ENCODE results near the gene PDGFD. TPM values are rescaled to one million over a fixed set of nuclear protein-coding genes. Genes with fewer than 3 reads are reported as not detected.

Gene PDGFD
- total RNA-seq, 1 experiment from 2014 or later: 1.7 TPM

DNA sequence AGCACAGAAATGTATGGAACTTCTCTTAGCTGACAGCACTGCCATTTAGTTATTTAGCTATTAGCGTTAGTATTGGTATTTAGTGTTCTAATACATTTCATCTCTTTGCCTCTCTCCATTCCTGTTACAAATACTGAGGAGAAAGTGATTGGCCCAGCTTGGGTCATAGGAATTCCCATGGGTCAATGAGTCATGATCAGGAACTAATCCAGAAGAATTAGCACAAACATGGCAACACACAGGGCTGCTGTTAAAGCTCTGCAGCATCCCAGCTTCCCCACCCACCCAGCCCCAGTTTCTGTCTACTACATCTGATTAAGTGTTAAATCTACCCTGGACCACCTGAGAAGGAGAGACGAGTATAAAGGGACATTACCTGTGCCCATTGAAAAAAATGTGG, 36.1 kb downstream of the PDGFD start:
- Histone ChIP-seq H2BK12ac (ENCODE audit: insufficient read length, low read depth, low read length) (no peak overlapping the region), H3K4me2 (ENCODE audit: insufficient read depth, insufficient read length, low read length) (no peak overlapping the region), H3K56ac (ENCODE audit: insufficient read length, low read depth, low read length) (no peak overlapping the region), H3K14ac (ENCODE audit: insufficient read depth, low read length) (no peak overlapping the region), H3T11ph (ENCODE audit: low read length) (no peak overlapping the region), H3K4me1 (ENCODE audit: insufficient read depth, low read length) (peaks cover 2% of the 10 kb centered on the region; the same call in 1 of the 2 replicates), H3K4ac (ENCODE audit: low read depth, low read length) (no peak overlapping the region), H3K9ac (ENCODE audit: extremely low read depth, insufficient read length, low read length) (no peak overlapping the region), H2BK20ac (ENCODE audit: low read depth, low read length, poor library complexity, severe bottlenecking) (no peak overlapping the region), H3K27ac (ENCODE audit: insufficient read length, low read depth, low read length) (no peak overlapping the region), H2BK5ac (ENCODE audit: insufficient read length, low read length) (no peak overlapping the region), H3K23me2 (ENCODE audit: insufficient read length, low read depth, low read length, poor library complexity, severe bottlenecking) (no peaks in the 10 kb centered on the region), H3K9me3 (ENCODE audit: control insufficient read depth, low read depth, low read length) (no peaks in the 10 kb centered on the region), H2BK120ac (ENCODE audit: low read depth, low read length, poor library complexity, severe bottlenecking) (no peak overlapping the region), H4K8ac (replicated peaks; ENCODE audit: insufficient read length, low read depth, low read length) (no peak overlapping the region), H2BK15ac (ENCODE audit: low read depth, low read length) (no peak overlapping the region), H4K91ac (ENCODE audit: insufficient read length, low read depth, low read length) (no peak overlapping the region), H4K5ac (ENCODE audit: insufficient read length, low read depth, low read length) (no peak overlapping the region), H4K20me1 (ENCODE audit: control insufficient read depth, insufficient read depth, insufficient read length) (no peaks in the 10 kb centered on the region), H2AK5ac (ENCODE audit: insufficient read length, low read length) (no peak overlapping the region), H3K79me2 (ENCODE audit: insufficient read depth, low read length) (no peaks in the 10 kb centered on the region), H3K18ac (ENCODE audit: insufficient read length, low read depth, low read length) (no peak overlapping the region), H3K23ac (ENCODE audit: insufficient read length, low read depth, low read length) (no peak overlapping the region), H3K27me3 (ENCODE audit: insufficient read depth, low read length) (no peaks in the 10 kb centered on the region), H2AFZ (ENCODE audit: low read length) (no peak overlapping the region), H3K79me1 (ENCODE audit: insufficient read depth, low read depth, low read length, poor library complexity, severe bottlenecking) (no peaks in the 10 kb centered on the region)
- H3K27ac Mint-ChIP-seq: no peak overlapping the region
- no peaks in the 10 kb centered on the region for H3K27me3 Mint-ChIP-seq (ENCODE audit: low read depth)
- DNase-seq: no peak
- no peaks in the 10 kb centered on the region for H3K36me3 Mint-ChIP-seq (ENCODE audit: insufficient read depth in 1 of 3, low read depth in 3 of 3)
- WGBS (ENCODE audit: extremely low coverage, insufficient read length, low lambda C conversion rate): no CpG with 5 or more reads among the region's 2 CpGs
- H3K4me1 Mint-ChIP-seq: peaks cover 14 to 20% of the 10 kb centered on the region in 2 experiments
- no peak overlapping the region for H3K4me3 Mint-ChIP-seq
- TF ChIP-seq, protein P1, sequence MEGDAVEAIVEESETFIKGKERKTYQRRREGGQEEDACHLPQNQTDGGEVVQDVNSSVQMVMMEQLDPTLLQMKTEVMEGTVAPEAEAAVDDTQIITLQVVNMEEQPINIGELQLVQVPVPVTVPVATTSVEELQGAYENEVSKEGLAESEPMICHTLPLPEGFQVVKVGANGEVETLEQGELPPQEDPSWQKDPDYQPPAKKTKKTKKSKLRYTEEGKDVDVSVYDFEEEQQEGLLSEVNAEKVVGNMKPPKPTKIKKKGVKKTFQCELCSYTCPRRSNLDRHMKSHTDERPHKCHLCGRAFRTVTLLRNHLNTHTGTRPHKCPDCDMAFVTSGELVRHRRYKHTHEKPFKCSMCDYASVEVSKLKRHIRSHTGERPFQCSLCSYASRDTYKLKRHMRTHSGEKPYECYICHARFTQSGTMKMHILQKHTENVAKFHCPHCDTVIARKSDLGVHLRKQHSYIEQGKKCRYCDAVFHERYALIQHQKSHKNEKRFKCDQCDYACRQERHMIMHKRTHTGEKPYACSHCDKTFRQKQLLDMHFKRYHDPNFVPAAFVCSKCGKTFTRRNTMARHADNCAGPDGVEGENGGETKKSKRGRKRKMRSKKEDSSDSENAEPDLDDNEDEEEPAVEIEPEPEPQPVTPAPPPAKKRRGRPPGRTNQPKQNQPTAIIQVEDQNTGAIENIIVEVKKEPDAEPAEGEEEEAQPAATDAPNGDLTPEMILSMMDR (conservative IDR thresholded peaks at IDR 0.05): no peak
- H3K9me3 Mint-ChIP-seq: no peaks in the 10 kb centered on the region
